DMS79 (cell line): ENCODE data around the gene MYT1.
A peak's percentile ranks its signal among the peaks of the same experiment; 100 is the strongest.

Experiments
- DNase-seq: peaks from one replicate; lab custom pipeline; 2025; lab: John Stamatoyannopoulos, UW

Gene MYT1

GRCh38 chr20:64140061-64140931 is 24.0 kb upstream of the MYT1 start:
- DNase-seq, result no peak

- no peak for DNase-seq
These were observed 23.3 kb upstream of the MYT1 start for GRCh38 chr20:64140956-64141355.

DNA sequence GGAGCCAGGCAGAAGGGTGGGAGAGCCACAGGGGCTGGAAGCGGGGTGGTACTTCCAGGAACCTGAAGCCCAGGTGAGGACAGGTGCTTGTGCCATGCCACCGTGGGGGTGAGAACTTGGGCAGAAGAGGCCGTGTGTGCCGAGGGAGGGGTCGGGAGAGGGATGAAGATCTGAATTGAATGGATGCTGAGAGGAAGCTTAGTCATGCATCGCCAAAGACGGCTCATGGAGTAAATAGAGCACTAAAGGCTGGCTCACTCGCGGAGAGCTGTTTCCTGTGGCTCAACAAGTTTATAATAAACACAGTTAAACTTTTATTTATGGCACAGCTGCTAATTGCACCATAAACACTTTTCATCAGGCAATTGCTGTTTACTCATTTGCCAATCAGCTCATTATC is 21.7 kb upstream of the MYT1 start:
- peak; percentile 97 for DNase-seq

DNA sequence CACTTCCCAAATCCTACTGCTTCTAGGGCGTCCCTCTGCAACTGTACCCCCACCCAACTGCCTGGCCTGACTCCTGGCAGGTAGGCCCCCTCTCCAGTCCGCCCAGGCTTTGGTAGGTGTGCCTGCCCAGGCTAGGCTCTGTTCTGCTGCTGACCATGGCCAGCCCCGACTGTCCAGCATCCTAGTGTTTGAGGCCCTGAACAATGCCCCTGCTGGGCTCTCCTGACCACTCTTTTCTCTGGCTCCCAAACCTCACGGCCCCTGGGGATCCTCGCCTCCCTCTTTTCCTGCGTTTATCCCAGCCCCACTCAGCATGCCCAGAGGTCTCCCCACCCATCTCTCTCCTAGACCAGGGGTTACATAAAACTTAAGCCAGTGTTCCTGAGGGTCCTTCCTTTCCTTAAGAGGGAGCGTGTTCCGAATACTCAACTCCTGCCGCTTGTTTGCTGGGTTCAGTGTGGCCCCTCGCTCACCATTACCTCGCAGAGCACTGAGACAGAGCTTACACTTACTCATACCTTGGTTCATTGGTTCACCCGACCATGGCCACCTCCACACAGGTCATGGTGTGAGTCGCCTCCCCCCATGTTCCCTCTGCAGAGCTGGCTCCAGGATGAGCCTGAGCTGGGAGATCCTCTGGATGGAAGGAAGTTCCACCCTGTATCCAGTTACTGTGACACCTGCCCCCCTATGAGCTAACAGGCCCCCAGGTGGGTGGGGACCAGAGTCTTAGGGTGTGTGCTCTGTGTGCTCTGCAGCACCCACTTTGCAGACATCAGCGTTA is 21.0 kb upstream of the MYT1 start:
- no peak for DNase-seq

GRCh38 chr20:64144144-64144912 is 19.9 kb upstream of the MYT1 start:
- DNase-seq, result no peak

- no peak for DNase-seq
These were observed 18.6 kb upstream of the MYT1 start for GRCh38 chr20:64145458-64146300.

- no peak for DNase-seq
These were observed 17.8 kb upstream of the MYT1 start for GRCh38 chr20:64146301-64146935.

GRCh38 chr20:64146936-64147477 is 17.2 kb upstream of the MYT1 start:
- no peak for DNase-seq

- DNase-seq, result no peak
These were observed 15.7 kb upstream of the MYT1 start for GRCh38 chr20:64148581-64148980.

DNA sequence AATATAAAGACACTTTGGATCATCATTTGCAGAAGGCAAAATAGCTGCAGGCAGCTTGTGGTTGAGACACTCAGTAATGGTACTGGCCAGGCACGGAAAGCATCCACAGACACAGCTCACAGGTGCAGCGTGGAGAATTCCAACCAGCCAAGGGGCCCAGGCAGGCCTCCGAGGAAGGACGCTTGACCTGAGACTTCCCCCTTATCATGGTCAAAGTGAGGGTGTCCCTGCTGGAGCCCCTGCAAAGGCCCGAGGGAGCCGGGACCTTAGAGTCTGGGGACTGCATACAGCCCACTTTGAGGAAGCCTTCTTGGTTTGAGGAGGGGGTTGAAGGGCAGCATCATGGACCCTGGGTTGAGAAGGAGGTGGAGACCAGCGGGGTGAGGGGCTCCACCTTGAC is 15.1 kb upstream of the MYT1 start:
- DNase-seq, result no peak

- no peak for DNase-seq
These were observed 14.3 kb upstream of the MYT1 start for GRCh38 chr20:64149809-64150560.

DNA sequence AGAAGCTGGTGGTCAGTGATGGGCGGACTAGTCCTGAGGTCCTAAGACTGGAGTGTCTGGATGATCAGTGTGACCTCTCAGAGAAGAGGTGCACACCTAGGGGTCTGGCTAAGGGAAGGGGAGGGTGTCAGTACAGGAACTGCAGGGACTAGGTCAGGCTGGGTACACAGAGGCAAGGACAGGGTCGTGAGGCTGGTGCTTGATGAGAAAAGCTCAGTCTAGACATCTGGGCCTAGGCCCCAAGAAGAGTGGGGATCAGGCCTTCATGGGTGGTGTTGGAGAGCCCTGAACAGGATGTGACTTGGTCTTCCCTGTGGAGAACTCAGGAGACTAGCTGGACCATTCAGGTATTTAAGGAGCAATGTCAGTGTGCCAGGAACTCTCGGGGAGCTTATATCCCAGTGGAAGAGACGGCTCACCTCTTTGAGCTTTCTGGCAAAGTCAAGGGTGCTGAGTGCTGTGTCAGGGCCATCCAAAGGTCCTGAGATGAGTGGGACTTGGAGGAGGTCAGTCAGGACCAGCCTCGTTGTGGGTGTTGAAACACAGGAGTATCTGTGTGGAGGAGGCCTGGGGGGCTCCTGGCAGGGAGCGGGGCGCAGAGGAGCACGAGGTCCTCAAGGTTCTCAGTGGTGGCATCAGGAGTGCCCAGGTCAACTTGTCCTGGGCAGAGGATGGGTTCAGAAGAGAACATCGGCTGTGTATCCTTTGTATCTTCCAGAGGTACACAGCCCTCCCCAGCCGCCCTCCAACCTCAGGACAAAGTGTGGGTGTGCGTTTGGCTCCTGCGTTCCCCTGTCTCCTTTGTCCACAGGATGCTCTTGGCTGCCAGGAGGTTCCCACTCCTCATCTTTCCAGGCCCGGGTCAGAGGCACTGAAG is 13.3 kb upstream of the MYT1 start:
- no peak for DNase-seq

GRCh38 chr20:64151633-64152530 is 12.4 kb upstream of the MYT1 start:
- no peak for DNase-seq

DNA sequence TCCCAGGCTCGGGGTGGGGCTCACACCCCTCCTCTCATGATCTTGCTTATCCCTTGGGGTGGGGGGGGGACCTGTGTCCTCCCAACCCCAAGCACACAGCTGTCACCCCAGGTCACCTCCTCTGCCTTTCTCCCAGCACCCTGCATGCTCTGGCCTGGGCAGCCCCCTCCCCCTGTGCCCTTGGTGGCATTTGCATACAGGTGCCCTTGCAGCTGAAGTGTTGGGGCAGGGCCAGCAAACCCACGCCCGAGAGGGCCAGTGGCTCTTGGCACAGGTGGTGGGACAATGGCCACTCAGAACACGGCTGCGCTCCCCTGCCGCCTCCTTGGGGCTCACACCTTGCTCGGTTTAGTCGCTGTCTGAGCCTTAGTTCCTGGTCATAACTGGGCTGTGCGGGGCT is 11.3 kb upstream of the MYT1 start:
- peak; percentile 95 for DNase-seq

GRCh38 chr20:64153410-64153809 is 10.8 kb upstream of the MYT1 start:
- DNase-seq, result no peak

DNA sequence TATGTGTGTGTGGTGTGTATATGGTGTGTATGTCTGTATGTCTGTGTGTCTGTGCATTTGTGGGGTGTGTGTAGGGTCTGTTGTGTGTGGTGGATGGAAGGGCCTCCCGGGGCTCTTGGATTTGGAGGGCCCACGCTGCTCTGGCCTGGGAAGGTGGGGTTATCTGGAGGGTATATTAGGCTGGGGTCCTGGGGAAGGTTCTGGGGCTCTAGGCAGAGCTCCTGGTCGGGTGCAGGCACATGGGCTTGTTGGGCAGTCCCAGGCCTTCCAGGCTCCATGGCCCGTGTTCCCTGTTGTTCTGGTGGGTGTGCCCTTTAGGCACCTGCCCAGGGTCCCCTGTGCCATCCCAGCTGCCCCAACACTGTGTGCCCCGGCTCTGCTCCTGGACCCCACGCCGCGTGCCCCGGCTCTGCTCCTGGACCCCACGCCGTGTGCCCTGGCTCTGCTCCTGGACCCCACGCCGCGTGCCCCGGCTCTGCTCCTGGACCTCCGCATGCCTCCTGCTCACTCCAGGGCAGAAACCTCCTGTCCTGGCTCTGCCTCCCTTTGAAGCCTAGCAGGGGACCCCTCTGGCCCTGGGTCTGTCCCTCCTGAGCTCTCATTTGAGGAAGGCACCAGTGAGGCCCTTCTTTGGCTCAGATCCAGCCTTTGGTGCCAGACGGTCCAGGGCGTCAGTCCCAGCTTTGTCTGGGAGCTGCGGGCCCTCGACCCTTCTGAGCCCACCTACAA is 10.2 kb upstream of the MYT1 start:
- DNase-seq, result no peak

DNA sequence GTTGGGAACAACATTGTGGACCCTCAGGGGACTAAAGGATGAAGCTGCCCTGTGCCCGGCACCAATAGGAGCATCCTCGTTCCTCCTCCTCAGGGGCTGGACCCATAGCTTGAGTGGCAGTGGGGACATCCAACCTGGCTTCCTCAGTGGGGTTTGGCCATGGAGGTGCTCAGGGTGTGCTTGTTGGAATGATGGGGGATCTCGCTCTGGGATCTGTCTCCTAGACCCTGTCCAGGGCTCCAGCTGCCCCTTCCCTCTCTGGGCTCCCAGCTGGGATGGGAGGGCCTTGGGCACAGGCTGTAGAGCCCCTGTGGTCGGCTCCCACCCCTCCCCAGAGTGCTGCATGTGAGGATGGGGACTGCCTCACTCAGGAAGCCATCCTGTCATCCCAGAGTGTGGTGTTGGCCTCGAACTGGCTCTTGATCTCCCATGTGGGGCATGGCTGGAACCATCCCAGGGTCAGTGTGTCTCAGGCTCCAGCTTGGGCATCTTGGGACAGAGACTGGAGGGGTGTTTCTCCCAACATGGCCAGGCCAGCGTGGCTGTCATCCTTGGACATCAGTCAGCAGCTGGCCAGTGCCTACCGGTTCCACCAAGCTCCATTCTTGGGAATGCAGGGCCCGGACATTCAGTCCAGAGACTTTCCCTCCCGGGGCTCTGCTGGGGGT is 9.5 kb upstream of the MYT1 start:
- DNase-seq, result no peak
